ENCODE data around the gene UBE2H.

GRCh38 chr7:129975309-129975708 lies 22.5 kb upstream of the UBE2H start:
- TF ChIP-seq CTCF (IDR thresholded peaks at IDR 0.05) (no peak), GABPA (IDR thresholded peaks at IDR 0.05; ENCODE audit: low read depth) (no peak), TAF1 (IDR thresholded peaks at IDR 0.05; ENCODE audit: borderline replicate concordance, low read depth, low read length) (no peak), TCF12 (IDR thresholded peaks at IDR 0.05) (no peak), YY1 (IDR thresholded peaks at IDR 0.05; ENCODE audit: low read depth) (no peak)

Data from SK-N-SH (cell line).